ENCODE data around the gene CNTF. TPM values are rescaled to one million over a fixed set of nuclear protein-coding genes. Genes with fewer than 3 reads are reported as not detected.
A peak's percentile ranks its signal among the peaks of the same experiment; 100 is the strongest.
"Not testable (repeated sequence)": the region's sequence is repeated elsewhere in the genome, so short reads cannot be mapped to it uniquely, and the experiment has no call there.

Gene CNTF
- total and polyA plus RNA-seq, 10 of the 15 experiments (the other 5 are each of a cell fraction or from before 2014, with no cell fraction given), result 0.16 to 2.3 (median 0.73) TPM

DNA sequence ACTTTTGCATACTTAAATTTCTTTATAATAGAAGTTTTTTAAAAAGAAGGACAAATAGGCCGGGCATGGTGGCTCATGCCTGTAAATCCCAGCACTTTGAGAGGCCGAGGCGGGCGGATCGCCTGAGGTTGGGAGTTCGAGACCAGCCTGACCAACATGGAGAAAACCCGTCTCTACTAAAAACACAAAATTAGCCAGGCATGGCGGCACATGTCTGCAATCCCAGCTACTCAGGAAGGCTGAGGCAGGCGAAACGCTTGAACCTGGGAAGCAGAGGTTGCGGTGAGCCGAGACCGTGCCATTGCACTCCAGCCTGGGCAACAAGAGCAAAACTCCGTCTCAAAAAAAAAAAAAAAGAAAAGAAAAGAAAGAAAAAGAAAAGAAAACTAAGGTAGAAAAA is 49.6 kb upstream of the CNTF start:
- peak overlapping the region; percentile 100 for H3K9ac ChIP-seq (ENCODE audit: control insufficient read depth, insufficient read depth, low read length)
- H3K4me3 ChIP-seq, result peak overlapping the region; percentile 77; the same call in 1 of the 2 replicates
- SMC1A ChIA-PET (ENCODE audit: uncharacterized antibody, unreplicated experiment), result interaction anchor here (1.1 to 2.3 kb wide), 6 partner anchors 9 to 56 kb away, joined by 3 to 7 read pairs (median 4); no protein-coding TSS in a partner anchor
- RAD21 ChIA-PET (ENCODE audit: unreplicated experiment), result interaction anchor here (1.0 to 2.0 kb wide), 6 partner anchors 9 to 568 kb away, joined by 3 to 10 read pairs (median 6); no protein-coding TSS in a partner anchor
- not testable (repeated sequence) for FAIRE-seq; H3K9me3 ChIP-seq (replicated peaks; ENCODE audit: control insufficient read depth, insufficient read depth, low read length); ATAC-seq; H2AFZ ChIP-seq (ENCODE audit: control insufficient read depth, low read depth, low read length); H3K4me1 ChIP-seq (ENCODE audit: control insufficient read depth, insufficient read depth, low read length); BruUV-seq (replicated peaks); H3K27me3 ChIP-seq (replicated peaks in 1 of 2; ENCODE audit: control insufficient read depth in 2 of 2, insufficient read depth in 2 of 2, low read length in 1 of 2); H3K36me3 ChIP-seq (ENCODE audit: control insufficient read depth in 2 of 2, insufficient read depth in 2 of 2, low read length in 1 of 2); H4K20me1 ChIP-seq (ENCODE audit: control insufficient read depth, insufficient read depth); DNase-seq (ENCODE audit: low read depth, low spot score)
- H3K79me2 ChIP-seq (ENCODE audit: control insufficient read depth, insufficient read depth, low read length), result peaks cover 79% of the 10 kb centered on the region
- in situ Hi-C loops (cut with MboI), result loop anchor here (10.0 kb wide), 2 partner anchors 532 to 982 kb away; partner anchors contain the start of gene FAM111B
- intact Hi-C loops (cut with micrococcal nuclease; ENCODE audit: unreplicated experiment), result loop anchor here (1.0 to 10.0 kb wide), 3 partner anchors 48 to 982 kb away; no protein-coding TSS in a partner anchor
- TF ChIP-seq BHLHE40 (IDR thresholded peaks at IDR 0.05; ENCODE audit: borderline replicate concordance in 1 of 2, low read depth in 2 of 2, low read length in 1 of 2) (0 out of 4 replicates have a peak, but pooled peaks of 1 of the 2 experiments have one; percentile 5), HDGF (IDR thresholded peaks at IDR 0.05) (0 out of 2 replicates have a peak, but pooled peaks have one; percentile 37)
- TF ChIP-seq, protein P1, sequence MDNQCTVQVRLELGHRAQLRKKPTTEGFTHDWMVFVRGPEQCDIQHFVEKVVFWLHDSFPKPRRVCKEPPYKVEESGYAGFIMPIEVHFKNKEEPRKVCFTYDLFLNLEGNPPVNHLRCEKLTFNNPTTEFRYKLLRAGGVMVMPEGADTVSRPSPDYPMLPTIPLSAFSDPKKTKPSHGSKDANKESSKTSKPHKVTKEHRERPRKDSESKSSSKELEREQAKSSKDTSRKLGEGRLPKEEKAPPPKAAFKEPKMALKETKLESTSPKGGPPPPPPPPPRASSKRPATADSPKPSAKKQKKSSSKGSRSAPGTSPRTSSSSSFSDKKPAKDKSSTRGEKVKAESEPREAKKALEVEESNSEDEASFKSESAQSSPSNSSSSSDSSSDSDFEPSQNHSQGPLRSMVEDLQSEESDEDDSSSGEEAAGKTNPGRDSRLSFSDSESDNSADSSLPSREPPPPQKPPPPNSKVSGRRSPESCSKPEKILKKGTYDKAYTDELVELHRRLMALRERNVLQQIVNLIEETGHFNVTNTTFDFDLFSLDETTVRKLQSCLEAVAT (IDR thresholded peaks at IDR 0.05), result peak; percentile 81; the same call in 1 of the 2 replicates
- peak overlapping the region; percentile 98; the same call in 1 of the 2 replicates for H3K4me2 ChIP-seq (ENCODE audit: control insufficient read depth, insufficient read depth)
- CTCF ChIA-PET, result interaction anchor here (0.6 to 2.3 kb wide), 9 partner anchors 9 to 215 kb away, joined by 3 to 15 read pairs (median 4); no protein-coding TSS in a partner anchor
- POLR2A ChIA-PET, result interaction anchor here (1.0 kb wide), 1 partner anchor 41 kb away, joined by 7 read pairs; no protein-coding TSS in a partner anchor
- peak overlapping the region; percentile 99 for H3K27ac ChIP-seq (ENCODE audit: control insufficient read depth, insufficient read depth)
- 2% methylated on average over 10 of the region's 14 CpGs for WGBS (ENCODE audit: insufficient coverage, insufficient replicate concordance, low lambda C conversion rate, missing lambda C conversion rate)

Measured in GM12878 (cell line).